Astrocyte (in vitro differentiated cells and primary cell): Measurements from ENCODE around the gene CSNK1G2.

ENCODE experiments used
- EZH2 ChIP-seq: IDR thresholded peaks from 2 replicates; pipeline ENCODE4 v1.6.1; 2012; ENCODE audit warnings: mild to moderate bottlenecking, low read length, inconsistent platforms; ENCODE audit not compliant: insufficient read depth
- TF ChIP-seq, protein P1 (sequence below): IDR thresholded peaks from 2 replicates; pipeline ENCODE4 v1.5.1; 2011; ENCODE audit warnings: low read depth, mild to moderate bottlenecking, inconsistent platforms, low read length, moderate library complexity; ENCODE audit not compliant: insufficient read depth

DNA sequence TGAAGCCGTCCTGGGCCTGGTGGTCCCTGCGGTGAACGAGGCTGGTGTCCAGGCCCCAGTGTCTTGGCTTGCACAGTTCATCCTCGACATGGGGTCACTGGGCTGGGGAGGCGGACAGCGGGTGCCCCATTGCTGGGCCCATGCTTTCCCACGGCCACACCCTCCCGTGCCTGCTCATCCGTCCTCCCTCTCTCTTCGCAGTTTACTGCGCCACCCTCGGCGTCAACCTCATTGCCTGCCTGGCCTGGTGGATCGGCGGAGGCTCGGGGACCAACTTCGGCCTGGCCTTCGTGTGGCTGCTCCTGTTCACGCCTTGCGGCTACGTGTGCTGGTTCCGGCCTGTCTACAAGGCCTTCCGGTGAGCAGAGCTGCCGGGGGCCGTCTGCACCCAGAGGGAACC is 23.0 kb upstream of the CSNK1G2 start:
- TF ChIP-seq, protein P1, sequence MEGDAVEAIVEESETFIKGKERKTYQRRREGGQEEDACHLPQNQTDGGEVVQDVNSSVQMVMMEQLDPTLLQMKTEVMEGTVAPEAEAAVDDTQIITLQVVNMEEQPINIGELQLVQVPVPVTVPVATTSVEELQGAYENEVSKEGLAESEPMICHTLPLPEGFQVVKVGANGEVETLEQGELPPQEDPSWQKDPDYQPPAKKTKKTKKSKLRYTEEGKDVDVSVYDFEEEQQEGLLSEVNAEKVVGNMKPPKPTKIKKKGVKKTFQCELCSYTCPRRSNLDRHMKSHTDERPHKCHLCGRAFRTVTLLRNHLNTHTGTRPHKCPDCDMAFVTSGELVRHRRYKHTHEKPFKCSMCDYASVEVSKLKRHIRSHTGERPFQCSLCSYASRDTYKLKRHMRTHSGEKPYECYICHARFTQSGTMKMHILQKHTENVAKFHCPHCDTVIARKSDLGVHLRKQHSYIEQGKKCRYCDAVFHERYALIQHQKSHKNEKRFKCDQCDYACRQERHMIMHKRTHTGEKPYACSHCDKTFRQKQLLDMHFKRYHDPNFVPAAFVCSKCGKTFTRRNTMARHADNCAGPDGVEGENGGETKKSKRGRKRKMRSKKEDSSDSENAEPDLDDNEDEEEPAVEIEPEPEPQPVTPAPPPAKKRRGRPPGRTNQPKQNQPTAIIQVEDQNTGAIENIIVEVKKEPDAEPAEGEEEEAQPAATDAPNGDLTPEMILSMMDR: no peak
- TF ChIP-seq EZH2: no peak
